HG02884 (cell line): Measurements from ENCODE around the gene RXFP4.
"Not testable (repeated sequence)": the region's sequence is repeated elsewhere in the genome, so short reads cannot be mapped to it uniquely, and the experiment has no call there.

Source experiments
- ATAC-seq: cut with Tn5 transposase; IDR thresholded peaks from one replicate; pipeline ENCODE4 v1.9.1; 2021; ENCODE audit warnings: mild to moderate bottlenecking, moderate library complexity; ENCODE audit not compliant: unreplicated experiment

RXFP4 gene

GRCh38 chr1:155976913-155977689 is 35.7 kb downstream of the RXFP4 start:
- ATAC-seq = no peak

DNA sequence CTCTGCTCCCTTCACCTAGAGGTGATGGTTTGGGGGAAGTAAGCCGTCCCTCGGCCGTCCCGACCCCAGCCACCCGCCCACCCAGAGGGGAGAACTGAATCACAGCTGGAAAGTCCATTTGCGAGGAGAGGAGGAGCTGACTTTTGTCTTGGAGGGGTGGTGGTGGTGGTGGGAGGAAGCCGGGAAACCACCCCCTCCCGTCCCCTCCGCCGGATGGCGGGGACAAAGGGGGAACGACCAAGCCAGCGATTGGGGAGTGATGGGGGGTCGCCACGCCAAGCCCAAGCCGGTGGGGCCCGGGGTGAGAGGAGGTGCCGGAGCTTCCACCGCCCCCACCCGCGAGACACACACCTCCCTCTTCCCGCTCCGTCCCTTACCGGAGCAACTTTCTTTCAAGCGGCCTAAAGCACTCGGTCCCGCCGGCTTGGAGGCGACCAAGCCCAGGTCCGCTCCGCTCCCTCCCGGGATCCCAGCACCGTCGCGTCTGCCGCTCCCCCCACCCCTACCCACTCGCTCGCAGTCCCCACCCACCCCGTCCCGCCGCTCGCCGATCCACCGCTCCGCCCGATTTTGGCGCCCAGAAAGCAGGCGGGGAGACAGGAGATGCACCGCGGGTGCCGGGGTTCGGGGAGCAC is 36.4 kb downstream of the RXFP4 start:
- ATAC-seq = no peak

DNA sequence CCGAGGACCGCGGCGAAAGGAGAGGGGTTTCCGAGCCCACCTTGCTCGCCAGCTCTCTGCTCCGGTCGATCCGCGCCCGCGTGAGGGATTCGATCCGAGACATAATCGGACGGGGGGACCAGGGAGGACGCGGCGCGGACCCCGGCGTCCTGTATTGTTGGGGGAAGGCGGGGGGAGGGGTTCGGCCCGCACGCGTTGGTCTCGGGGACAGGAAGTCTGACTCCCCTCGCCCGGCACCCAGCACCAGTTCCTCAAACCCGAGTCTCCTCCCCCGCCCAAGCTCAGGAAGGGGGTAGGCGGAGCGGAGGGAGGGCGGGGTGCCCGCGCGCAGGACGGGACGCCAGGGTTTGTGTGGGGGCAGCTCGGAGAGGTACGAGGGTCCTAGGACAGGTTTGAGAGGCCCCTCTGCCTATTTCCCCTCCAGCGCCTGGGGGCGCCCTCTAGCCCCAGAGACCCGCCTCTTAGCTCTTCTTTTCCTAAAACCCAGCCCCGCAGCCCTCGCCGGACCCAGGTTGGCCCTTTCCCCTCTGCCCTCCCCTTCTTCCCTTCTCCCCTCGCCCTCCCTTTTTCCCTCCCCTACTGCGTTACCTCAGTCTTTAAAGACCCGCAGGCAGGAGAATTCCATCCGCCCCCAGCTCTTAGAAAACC is 37.0 kb downstream of the RXFP4 start, which contains the start of gene ARHGEF2:
Gene ARHGEF2, minus strand, starts transcription at position 223 of the 648 bp plus-strand sequence. Its CDS starts 120 bp downstream, at position 103.
- ATAC-seq = no peak

- ATAC-seq = no peak
Observed at GRCh38 chr1:155978973-155979429, 37.6 kb downstream of the RXFP4 start.

- ATAC-seq = no peak
Observed at GRCh38 chr1:155979597-155980343, 38.3 kb downstream of the RXFP4 start.

GRCh38 chr1:155981266-155982088 is 40.0 kb downstream of the RXFP4 start:
- no peak for ATAC-seq

GRCh38 chr1:155982106-155982505 is 40.7 kb downstream of the RXFP4 start:
- no peak for ATAC-seq

DNA sequence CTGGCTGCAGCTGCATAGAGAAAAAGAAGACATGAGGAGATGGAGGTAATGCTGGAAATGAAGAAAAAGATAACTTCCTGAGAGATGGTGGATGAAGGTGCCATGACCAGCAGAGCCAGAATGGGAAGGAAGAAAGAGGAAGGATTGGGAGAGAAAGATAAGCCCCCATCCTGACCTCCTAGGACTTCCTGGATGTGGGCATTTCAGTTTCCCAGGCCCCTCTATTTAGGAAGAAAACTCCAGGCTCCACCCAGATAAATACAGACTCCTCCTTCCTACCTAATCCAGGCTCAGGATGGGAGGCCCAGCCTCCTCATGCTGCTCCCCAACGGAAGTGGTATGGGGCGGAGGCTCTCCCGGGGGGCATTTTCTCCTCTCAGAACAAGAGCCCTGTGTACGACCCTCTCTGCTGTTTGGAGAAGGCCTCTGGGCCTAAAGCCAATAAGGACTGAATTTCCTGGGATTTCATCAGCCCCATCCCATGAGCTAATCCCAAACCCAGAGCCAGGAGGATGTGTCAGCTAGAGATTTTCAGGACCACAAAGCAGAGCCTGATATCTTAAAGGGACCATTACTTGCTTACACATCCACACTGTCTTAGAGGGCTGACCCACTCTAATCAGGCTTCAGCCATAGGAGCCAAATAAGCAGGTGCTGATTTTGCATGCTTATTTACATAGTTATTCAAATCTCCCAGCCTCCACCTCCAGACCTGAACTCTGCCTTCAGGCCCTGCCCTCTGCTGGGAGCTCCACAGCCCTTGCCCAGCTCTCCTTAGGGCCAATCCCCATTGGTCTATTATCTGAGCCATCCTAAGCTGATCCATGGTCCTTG is 42.0 kb downstream of the RXFP4 start:
- no peak for ATAC-seq

- no peak for ATAC-seq
Observed at GRCh38 chr1:155984341-155984740, 42.9 kb downstream of the RXFP4 start.

- not testable (repeated sequence) for ATAC-seq
Observed at GRCh38 chr1:155984903-155985645, 43.6 kb downstream of the RXFP4 start.

GRCh38 chr1:155989242-155990004 is 48.0 kb downstream of the RXFP4 start:
- no peak for ATAC-seq

DNA sequence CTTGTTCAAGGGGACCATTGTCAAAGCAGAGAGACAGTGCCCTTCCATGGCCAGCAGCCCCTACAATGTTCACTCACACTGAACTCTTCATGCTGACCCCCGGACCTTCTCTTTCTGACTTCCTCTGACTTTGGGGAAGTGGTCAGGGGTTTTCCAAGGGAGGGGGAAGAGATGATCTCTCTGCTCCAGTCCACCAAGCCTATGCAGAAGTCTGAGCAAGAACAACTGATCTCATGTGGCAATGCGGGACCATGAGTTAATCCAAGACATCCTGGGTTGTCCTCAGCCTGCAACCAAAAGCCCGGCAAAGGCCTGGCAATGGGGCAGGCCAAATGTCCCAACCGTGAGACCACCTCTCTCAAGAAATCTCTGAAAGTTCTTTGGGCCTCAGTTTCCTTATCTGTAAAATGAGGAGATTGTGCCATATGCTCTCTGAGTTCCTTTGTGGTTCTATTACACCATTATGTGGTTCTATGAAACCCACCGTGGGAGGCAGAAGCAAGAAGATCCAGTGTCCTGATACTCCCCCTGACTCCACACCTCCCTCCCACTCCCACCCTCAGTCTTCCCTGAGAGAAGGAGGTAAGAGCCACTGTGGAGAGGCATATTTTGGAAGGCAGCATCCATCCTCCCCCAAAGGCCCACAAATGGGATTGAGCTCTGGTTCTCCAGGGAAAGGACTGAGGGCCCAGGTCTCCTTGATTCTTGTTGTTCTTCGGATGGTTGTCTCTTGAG is 48.7 kb downstream of the RXFP4 start:
- ATAC-seq = no peak
